ENCODE data around the gene MARCHF3.
"Not testable (repeated sequence)": the region's sequence is repeated elsewhere in the genome, so short reads cannot be mapped to it uniquely, and the experiment has no call there.

Gene MARCHF3

DNA sequence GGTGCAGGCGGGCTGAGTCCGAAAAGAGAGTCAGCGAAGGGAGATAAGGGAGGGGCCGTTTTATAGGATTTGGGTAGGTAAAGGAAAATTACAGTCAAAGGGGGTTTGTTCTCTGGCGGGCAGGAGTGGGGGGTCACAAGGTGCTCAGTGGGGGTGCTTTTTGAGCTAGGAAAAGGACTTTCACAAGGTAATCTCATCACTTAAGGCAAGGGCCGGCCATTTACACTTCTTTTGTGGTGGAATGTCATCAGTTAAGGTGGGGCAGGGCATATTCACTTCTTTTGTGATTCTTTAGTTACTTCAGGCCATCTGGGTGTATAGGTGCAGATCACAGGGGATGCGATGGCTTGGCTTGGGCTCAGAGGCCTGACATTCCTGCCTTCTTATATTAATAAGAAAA is 191.0 kb downstream of the MARCHF3 start:
- not testable (repeated sequence) for DNase-seq

DNA sequence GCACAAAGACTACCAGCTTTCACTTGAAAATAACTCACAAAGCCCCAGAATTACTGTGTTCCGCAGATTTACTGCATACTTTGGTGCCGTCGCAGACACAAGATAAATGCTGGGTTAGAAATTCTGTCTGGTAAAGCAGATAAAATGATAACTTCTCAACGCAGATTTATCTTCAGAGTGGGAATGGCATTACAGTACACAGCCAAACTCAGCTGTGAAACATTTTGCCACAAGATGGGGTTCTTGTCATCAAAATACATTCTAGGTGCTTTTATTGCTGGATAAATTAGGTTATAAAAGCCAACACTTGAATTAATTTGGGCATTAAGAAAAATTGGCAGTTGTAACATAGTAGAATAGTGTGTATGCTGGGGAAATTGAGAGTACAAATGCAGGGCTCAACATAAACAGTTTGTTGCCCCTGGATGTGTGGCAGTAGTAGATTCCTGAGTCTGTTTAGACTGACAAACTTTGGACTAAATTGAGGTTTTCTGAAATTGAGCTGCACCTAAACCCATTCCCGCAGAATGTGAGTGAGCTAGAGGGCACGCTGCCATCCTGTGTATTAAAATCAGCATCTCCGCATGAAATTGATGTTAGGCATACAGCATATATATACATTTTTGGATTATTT is 192.3 kb downstream of the MARCHF3 start:
- no peak for DNase-seq

DNA sequence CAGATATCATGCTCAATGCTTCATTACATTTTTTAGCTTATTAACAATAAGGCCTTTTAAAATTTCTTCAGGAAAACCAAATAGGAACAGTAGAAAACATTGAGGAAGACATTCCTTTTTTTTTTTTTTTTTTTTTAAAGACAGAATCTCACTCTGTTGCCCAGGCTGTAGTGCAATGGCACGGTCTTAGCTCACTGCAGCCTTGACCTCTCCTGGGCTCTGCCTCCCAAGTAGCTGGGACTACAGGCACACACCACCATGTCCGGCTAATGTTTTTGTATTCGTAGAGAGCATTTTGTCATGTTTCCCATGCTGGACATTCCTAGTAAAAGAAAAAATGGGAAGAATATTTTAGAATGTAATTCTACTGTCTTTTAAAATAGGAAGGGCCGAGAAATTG is 193.1 kb downstream of the MARCHF3 start:
- DNase-seq, result no peak

DNA sequence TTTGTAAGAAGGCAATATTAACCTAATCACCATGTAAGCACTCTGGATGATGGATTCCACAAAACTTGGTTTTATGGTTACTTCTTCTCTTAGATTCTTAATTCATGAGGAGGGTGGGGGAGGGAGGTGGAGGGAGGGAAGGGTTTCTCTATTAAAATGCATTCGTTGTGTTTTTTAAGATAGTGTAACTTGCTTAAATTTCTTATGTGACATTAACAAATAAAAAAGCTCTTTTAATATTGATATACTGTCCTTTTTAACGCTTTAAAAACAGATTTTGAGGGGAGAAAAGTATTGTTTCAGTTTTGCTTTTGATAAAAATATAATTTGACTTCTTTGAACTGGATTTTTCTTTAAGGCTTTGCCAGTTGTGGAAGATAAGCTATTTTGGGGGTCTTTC is 193.6 kb downstream of the MARCHF3 start:
- no peak for DNase-seq

DNA sequence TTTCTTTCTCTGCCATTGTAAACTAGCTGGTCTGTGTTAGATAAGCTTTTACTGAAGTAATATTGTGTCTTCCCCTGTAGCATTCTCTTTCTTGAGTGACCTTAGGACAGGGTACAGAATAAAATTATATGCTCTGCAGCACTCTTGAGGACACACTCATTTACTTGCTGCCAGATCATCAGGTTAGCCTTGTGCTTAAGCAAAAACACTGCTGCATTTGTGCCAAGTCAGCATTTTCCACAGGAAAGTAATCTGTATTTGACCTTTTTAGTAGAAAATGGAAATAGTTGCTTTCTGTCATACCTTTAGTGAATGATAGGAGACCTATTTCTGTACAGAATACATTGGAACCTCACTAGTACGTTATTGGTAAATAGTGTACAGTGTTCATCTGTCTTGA is 199.2 kb downstream of the MARCHF3 start:
- no peak for DNase-seq

DNA sequence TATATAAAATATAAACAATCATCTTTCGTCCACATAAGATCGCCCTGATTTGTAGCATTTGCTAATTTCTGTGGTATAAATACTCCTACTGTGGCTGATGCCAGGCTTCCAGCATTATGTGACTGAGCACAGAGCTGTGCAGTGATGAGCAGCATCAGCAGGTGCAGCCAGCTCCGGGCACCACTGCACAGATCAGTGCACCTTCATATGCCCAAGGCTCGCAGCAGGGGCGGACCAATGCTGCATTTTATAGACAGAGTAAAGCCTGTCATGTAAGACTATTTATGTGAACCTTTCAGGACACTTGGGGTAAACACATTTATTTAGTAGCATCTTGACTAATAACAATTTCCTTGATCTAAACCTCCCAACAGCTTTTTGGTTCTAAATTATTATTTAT is 200.3 kb downstream of the MARCHF3 start:
- no peak for DNase-seq

DNA sequence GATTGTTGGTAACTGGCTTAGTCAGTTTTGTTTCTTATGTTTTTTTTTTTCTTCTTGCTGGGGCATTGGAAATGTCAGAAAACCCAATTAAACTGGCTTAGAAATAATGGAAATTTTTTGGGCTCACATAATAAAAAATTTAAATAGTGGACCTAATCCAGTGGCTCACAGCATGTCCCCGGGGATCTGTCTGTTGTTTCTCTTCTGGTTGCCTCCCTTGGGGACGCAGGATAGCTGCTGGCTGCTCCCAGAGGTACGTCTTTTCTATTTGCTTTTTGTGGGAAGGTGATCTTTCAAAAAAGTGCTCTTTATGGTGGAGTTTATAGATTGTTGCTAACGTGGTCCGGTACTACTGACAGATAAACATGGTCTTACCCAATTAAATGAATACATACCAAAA is 201.3 kb downstream of the MARCHF3 start:
- DNase-seq, result no peak

DNA sequence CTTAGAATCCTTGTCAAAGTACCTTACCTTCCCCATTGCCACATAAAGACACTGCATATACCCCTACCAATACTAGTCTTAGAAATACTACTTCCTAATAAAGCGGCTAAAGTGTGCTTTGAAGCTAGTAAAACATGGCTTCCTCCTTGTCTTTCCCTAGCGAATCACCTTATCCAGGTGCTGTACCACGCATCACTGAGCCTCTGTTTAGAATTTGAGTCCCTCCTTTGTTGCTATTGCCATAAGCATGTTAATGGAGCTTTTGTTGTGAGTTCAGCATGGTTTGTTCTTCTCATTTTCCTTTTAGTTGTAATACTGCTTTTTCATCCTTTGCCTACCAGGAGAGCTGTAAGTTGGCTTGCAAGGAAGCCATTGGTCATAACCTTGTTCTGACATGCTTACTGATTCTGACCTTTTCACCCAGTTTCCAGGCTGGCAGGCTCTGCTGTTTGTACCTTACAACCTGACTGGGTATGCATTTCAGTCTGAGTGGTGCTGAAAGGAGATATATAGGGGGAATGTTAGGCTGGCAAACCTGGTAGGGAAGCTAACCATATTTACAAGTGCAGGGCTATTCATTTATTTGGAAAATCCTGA is 203.6 kb downstream of the MARCHF3 start:
- no peak for DNase-seq

DNA sequence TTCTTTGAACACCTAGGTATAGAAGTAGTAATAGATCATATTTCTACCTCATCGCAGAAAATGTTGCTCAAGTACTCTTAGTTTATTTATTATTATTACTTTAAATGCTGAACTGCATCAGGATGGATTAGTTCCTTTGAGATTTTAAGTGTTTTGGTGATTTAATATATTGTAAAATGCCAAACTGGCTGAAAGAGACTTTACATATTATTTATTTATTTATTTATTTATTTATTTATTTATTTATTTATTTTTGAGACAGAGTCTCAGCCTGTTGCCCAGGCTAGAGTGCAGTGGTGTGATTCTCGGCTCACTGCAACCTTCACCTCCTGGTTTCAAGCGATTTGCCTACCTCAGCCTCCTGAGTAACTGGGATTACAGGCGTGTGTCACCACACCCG is 211.1 kb downstream of the MARCHF3 start:
- DNase-seq, result no peak

DNA sequence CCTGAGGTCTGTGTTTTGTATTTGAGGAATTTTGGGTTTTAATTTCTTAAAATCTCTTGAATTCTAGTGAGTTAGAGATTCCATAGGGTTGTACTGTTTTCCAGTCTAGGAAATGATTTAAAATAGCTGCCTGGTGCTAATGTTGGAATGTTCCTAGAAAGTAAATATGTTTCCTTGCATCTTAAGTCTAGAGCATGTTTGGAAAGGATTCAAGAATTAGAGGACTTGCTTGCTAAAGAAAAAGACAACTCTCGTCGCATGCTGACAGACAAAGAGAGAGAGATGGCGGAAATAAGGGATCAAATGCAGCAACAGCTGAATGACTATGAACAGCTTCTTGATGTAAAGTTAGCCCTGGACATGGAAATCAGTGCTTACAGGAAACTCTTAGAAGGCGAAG is 211.6 kb downstream of the MARCHF3 start:
- no peak for DNase-seq

All from NCI-H1092 treated with DMSO at 0.1 percent for 48 hours (cell line).